BLaER1 treated with 17β-estradiol and CSF1 and Interleukin-3, amounts not matched to agents 10 nM and 100 nM (cell line): ENCODE measurements around the gene SMURF1.

Experiments used
- H3K27ac ChIP-seq, 11 experiments: shearing (Covaris generic); formaldehyde crosslinking; 2 replicates each; pipeline ENCODE4 v1.8.1; 2022
- H3K27me3 ChIP-seq, 11 experiments: shearing (Covaris generic); formaldehyde crosslinking; 2 replicates each; pipeline ENCODE4 v1.8.1; 2022
- H3K36me3 ChIP-seq, 11 experiments: shearing (Covaris generic); formaldehyde crosslinking; 2 replicates each; pipeline ENCODE4 v1.8.1; 2022
- H3K4me1 ChIP-seq, 10 experiments: shearing (Covaris generic); formaldehyde crosslinking; 2 replicates each; pipeline ENCODE4 v1.8.1; 2022
- H3K4me2 ChIP-seq, 11 experiments: shearing (Covaris generic); formaldehyde crosslinking; 2 replicates each; pipeline ENCODE4 v1.8.1; 2022
- H3K4me3 ChIP-seq, 10 experiments: shearing (Covaris generic); formaldehyde crosslinking; 2 replicates each; pipeline ENCODE4 v1.8.1; 2022
- H3K9ac ChIP-seq, 11 experiments: shearing (Covaris generic); formaldehyde crosslinking; 2 replicates each; pipeline ENCODE4 v1.8.1; 2022
- H3K9me3 ChIP-seq, 11 experiments: shearing (Covaris generic); formaldehyde crosslinking; replicated peaks in 1 of 11; 2 replicates each; pipeline ENCODE4 v1.8.1; 2022
- H4K20me1 ChIP-seq, 11 experiments: shearing (Covaris generic); formaldehyde crosslinking; 2 replicates each; pipeline ENCODE4 v1.8.1; 2022
- Cebpa-rat ChIP-seq, 11 experiments: shearing (Covaris generic); IDR thresholded peaks; 2 replicates each; pipeline ENCODE4 v1.8.1; 2022

SMURF1 gene

GRCh38 chr7:99122762-99123161 lies 21.1 kb downstream of the SMURF1 start:
- peaks cover 4 to 93% (median 48%) of the 10 kb centered on the region in 11 experiments; a peak in 17 of 22 replicates for H4K20me1 ChIP-seq
- H3K9ac ChIP-seq = no peak overlapping the region
- no peak for TF ChIP-seq Cebpa-rat (IDR thresholded peaks at IDR 0.05)
- H3K4me3 ChIP-seq = no peak overlapping the region
- peaks cover 44 to 99% (median 88%) of the 10 kb centered on the region in 10 experiments for H3K4me1 ChIP-seq
- H3K4me2 ChIP-seq = peak overlapping the region in 6 of 11 experiments; percentile 66 to 93 (median 82); a peak in 12 of 22 replicates
- H3K36me3 ChIP-seq = peaks cover 0 to 35% (median 20%) of the 10 kb centered on the region in 11 experiments; a peak in 14 of 22 replicates
- H3K27ac ChIP-seq = peak overlapping the region in 8 of 11 experiments; percentile 20 to 95 (median 61); a peak in 12 of 22 replicates
- H3K9me3 ChIP-seq = peaks cover 0 to 30% (median 15%) of the 10 kb centered on the region in 11 experiments; a peak in 17 of 22 replicates
- no peaks in the 10 kb centered on the region for H3K27me3 ChIP-seq

GRCh38 chr7:99121496-99122021 lies 22.3 kb downstream of the SMURF1 start:
- H3K27ac ChIP-seq = peak overlapping the region; percentile 28 to 95 (median 83); a peak in 21 of 22 replicates
- TF ChIP-seq Cebpa-rat (IDR thresholded peaks at IDR 0.05) = no peak
- peak overlapping the region in 2 of 10 experiments; percentile 31 to 42; a peak in 2 of 20 replicates for H3K4me3 ChIP-seq
- peak overlapping the region; percentile 46 to 93 (median 81) for H3K4me2 ChIP-seq
- H3K4me1 ChIP-seq = peaks cover 44 to 92% (median 81%) of the 10 kb centered on the region in 10 experiments
- H3K27me3 ChIP-seq = no peaks in the 10 kb centered on the region
- peaks cover 5 to 38% (median 27%) of the 10 kb centered on the region in 11 experiments for H3K9me3 ChIP-seq
- peaks cover 0 to 81% (median 37%) of the 10 kb centered on the region in 11 experiments; a peak in 16 of 22 replicates for H4K20me1 ChIP-seq
- H3K9ac ChIP-seq = peak overlapping the region in 9 of 11 experiments; percentile 50 to 81 (median 70); a peak in 16 of 22 replicates
- peaks cover 5 to 45% (median 27%) of the 10 kb centered on the region in 11 experiments; a peak in 18 of 22 replicates for H3K36me3 ChIP-seq

GRCh38 chr7:99120916-99121315 lies 23.0 kb downstream of the SMURF1 start:
- no peak for TF ChIP-seq Cebpa-rat (IDR thresholded peaks at IDR 0.05)
- peaks cover 44 to 87% (median 77%) of the 10 kb centered on the region in 10 experiments for H3K4me1 ChIP-seq
- no peaks in the 10 kb centered on the region for H3K27me3 ChIP-seq
- peak overlapping the region; percentile 46 to 93 (median 81) for H3K4me2 ChIP-seq
- peaks cover 0 to 75% (median 37%) of the 10 kb centered on the region in 11 experiments; a peak in 16 of 22 replicates for H4K20me1 ChIP-seq
- peaks cover 5 to 46% (median 32%) of the 10 kb centered on the region in 11 experiments; a peak in 18 of 22 replicates for H3K36me3 ChIP-seq
- H3K27ac ChIP-seq = peak overlapping the region; percentile 51 to 95 (median 83); a peak in 21 of 22 replicates
- peak overlapping the region in 9 of 11 experiments; percentile 50 to 81 (median 70); a peak in 19 of 22 replicates for H3K9ac ChIP-seq
- H3K4me3 ChIP-seq = peak overlapping the region in 3 of 10 experiments; percentile 27 to 42 (median 31); a peak in 6 of 20 replicates
- peaks cover 7 to 44% (median 34%) of the 10 kb centered on the region in 11 experiments for H3K9me3 ChIP-seq

- Histone ChIP-seq H3K27ac (peak overlapping the region; percentile 62 to 95 (median 83); a peak in 21 of 22 replicates), H3K27me3 (no peaks in the 10 kb centered on the region), H3K4me2 (peak overlapping the region; percentile 46 to 93 (median 81)), H3K4me1 (peaks cover 44 to 85% (median 73%) of the 10 kb centered on the region in 10 experiments), H3K9me3 (peaks cover 7 to 46% (median 37%) of the 10 kb centered on the region in 11 experiments), H3K4me3 (peak overlapping the region in 7 of 10 experiments; percentile 18 to 42 (median 24); a peak in 9 of 20 replicates), H3K36me3 (peaks cover 5 to 42% (median 32%) of the 10 kb centered on the region in 11 experiments; a peak in 18 of 22 replicates), H4K20me1 (peaks cover 0 to 70% (median 33%) of the 10 kb centered on the region in 11 experiments; a peak in 16 of 22 replicates), H3K9ac (peak overlapping the region in 10 of 11 experiments; percentile 18 to 81 (median 70); a peak in 20 of 22 replicates)
- TF ChIP-seq Cebpa-rat (IDR thresholded peaks at IDR 0.05) = peak in 5 of 11 experiments; percentile 60 to 83 (median 77); a peak in 9 of 22 replicates
These were observed 23.4 kb downstream of the SMURF1 start for GRCh38 chr7:99120501-99120900.

GRCh38 chr7:99118077-99118476 lies 25.8 kb downstream of the SMURF1 start:
- peak overlapping the region in 7 of 11 experiments; percentile 30 to 95 (median 87); a peak in 10 of 22 replicates for H3K27ac ChIP-seq
- no peak for TF ChIP-seq Cebpa-rat (IDR thresholded peaks at IDR 0.05)
- H4K20me1 ChIP-seq = peaks cover 0 to 46% (median 12%) of the 10 kb centered on the region in 11 experiments; a peak in 10 of 22 replicates
- no peaks in the 10 kb centered on the region for H3K27me3 ChIP-seq
- peaks cover 20 to 65% (median 58%) of the 10 kb centered on the region in 11 experiments for H3K9me3 ChIP-seq
- H3K4me1 ChIP-seq = peaks cover 23 to 60% (median 50%) of the 10 kb centered on the region in 10 experiments
- no peak overlapping the region for H3K4me3 ChIP-seq
- H3K9ac ChIP-seq = peak overlapping the region in 2 of 11 experiments; percentile 2; a peak in 2 of 22 replicates
- peaks cover 5 to 56% (median 41%) of the 10 kb centered on the region in 11 experiments; a peak in 21 of 22 replicates for H3K36me3 ChIP-seq
- peak overlapping the region in 6 of 11 experiments; percentile 81 to 93 (median 87); a peak in 11 of 22 replicates for H3K4me2 ChIP-seq

- Histone ChIP-seq H4K20me1 (peaks cover 0 to 48% (median 14%) of the 10 kb centered on the region in 11 experiments; a peak in 12 of 22 replicates), H3K9ac (no peak overlapping the region), H3K36me3 (peaks cover 5 to 62% (median 43%) of the 10 kb centered on the region in 11 experiments; a peak in 21 of 22 replicates), H3K27ac (no peak overlapping the region), H3K4me3 (no peak overlapping the region), H3K4me2 (no peak overlapping the region), H3K4me1 (peaks cover 30 to 58% (median 46%) of the 10 kb centered on the region in 10 experiments), H3K9me3 (peaks cover 20 to 67% (median 59%) of the 10 kb centered on the region in 11 experiments), H3K27me3 (no peaks in the 10 kb centered on the region)
- TF ChIP-seq Cebpa-rat (IDR thresholded peaks at IDR 0.05) = no peak
These were observed 27.8 kb downstream of the SMURF1 start for GRCh38 chr7:99116144-99116543.

- Histone ChIP-seq H4K20me1 (peaks cover 0 to 50% (median 18%) of the 10 kb centered on the region in 11 experiments; a peak in 11 of 22 replicates), H3K27me3 (no peaks in the 10 kb centered on the region)
- no peak for TF ChIP-seq Cebpa-rat (IDR thresholded peaks at IDR 0.05)
These were observed 28.5 kb downstream of the SMURF1 start for GRCh38 chr7:99115379-99115778.

GRCh38 chr7:99112979-99113378 lies 30.9 kb downstream of the SMURF1 start:
- no peak for TF ChIP-seq Cebpa-rat (IDR thresholded peaks at IDR 0.05)
- Histone ChIP-seq H3K4me2 (peak overlapping the region in 2 of 11 experiments; percentile 39 to 64; a peak in 3 of 22 replicates), H3K4me1 (peaks cover 43 to 60% (median 49%) of the 10 kb centered on the region in 10 experiments), H3K27ac (no peak overlapping the region), H3K9me3 (peaks cover 20 to 52% (median 46%) of the 10 kb centered on the region in 11 experiments), H3K4me3 (no peak overlapping the region), H4K20me1 (peaks cover 11 to 52% (median 36%) of the 10 kb centered on the region in 11 experiments; a peak in 17 of 22 replicates), H3K27me3 (no peaks in the 10 kb centered on the region), H3K9ac (no peak overlapping the region), H3K36me3 (peaks cover 5 to 41% (median 25%) of the 10 kb centered on the region in 11 experiments; a peak in 20 of 22 replicates)

More at GRCh38 chr7:99115379-99115778, 28.5 kb downstream of the SMURF1 start:
- Histone ChIP-seq H3K4me2 (no peak overlapping the region), H3K4me3 (no peak overlapping the region), H3K36me3 (peaks cover 5 to 62% (median 43%) of the 10 kb centered on the region in 11 experiments; a peak in 21 of 22 replicates), H3K27ac (no peak overlapping the region), H3K4me1 (peaks cover 29 to 60% (median 48%) of the 10 kb centered on the region in 10 experiments), H3K9me3 (peaks cover 20 to 67% (median 59%) of the 10 kb centered on the region in 11 experiments), H3K9ac (no peak overlapping the region)
